ENCODE measurements around the gene PPP3CA.

The PPP3CA gene

DNA sequence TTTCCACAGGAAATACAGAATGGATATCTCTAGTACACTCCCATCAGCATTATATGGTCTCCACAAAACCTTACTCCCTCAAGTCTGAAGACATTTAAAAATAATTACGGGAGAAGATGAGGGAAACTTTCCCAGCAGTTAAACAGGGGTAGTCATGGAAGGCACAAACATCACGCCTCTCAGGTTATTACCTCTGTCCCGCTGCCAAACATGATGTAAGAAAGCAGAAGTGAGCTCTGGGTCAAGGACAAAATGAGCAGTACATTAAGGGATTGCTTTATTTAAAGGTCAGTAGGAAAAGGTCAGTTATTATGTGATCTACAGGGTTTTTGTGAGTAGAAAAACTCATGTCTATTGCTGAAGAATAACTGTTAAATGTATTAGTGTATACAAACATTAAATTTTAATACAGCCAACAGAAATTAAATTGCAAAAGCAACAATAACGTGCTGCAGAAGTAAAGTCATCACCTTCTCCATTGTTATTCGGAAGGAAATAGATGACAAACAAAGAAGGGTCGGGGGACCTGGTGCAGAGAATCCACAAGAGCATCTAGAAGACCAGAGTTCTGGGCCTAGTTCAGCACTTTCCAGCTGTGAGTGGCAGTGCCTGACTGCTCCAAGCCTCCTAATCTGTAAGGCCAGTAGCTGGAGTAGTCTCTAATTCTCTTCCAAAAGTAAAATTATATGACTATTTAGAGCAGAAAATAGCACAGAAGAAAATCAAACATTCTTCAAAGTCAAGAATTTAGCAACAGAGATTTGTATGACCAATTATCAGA is 171.2 kb downstream of the PPP3CA start:
- no peak for DNase-seq (ENCODE audit: low read depth)

DNA sequence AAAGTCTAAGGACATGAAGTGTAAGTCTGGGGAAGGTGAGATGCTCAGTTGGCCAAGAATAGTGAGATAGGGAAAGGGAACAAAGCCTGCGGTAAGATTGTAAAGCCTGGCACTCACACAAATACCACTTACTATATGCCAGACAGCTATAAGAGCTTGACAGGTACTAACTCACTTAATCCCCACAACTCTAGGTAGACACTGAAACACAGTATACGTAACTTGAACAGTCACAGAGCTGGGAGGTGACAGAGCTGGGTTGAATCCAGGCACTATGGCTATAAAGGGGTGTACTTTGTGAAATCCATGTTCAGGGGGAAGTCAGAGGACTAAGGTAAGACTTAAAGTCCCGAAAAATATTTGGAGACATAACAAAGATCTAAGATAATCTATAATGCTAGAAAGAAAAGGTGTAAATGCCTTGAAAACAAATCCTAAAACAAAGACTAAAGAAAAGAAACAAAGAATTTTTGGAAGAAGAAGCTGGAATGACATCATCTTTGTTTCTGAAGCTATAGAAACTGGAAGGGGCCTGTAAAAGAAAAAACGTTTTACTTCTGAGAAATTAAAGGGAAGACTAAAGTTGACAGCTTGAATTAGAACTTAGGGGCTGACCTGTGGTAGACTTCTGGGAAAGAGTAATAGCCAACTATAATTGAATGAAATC is 172.5 kb downstream of the PPP3CA start:
- DNase-seq (ENCODE audit: low read depth): no peak

DNA sequence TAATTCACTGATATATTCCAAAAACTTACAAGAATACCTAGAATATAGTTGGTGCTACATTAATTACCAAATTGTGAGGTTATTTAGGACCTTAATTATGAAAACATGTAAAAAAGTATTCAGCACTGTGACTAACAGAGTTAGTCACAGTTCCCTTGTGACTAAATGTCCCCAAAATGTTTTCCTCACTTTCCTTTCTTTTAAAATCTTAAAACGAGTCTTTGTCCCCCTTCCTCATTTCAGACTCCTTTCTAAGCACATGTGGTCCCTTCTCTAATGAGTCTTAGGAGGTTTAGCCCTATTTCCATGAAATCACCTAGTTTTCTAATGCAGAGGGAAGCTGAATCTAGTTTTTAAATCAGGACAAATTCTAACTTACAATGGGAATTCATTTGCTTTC is 175.0 kb downstream of the PPP3CA start:
- no peak for DNase-seq (ENCODE audit: low read depth)

DNA sequence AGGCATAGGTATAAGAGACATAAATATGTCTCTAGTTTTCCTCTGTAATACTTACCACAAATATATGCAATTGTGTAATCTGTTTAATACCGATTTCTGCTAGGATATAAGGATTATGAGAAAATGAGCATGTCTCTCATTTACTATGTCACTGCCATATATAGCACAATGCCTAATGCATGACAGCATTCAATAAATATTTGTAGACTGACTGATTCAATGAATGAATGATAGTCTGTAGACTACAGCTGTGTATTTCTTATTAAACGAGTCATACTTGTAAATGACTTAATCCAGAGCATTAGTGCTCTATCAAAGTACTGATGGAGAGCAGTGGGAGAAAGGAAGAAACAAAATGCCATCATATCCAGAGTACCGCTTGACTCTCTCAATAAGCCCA is 175.6 kb downstream of the PPP3CA start:
- no peak for DNase-seq (ENCODE audit: low read depth)

DNA sequence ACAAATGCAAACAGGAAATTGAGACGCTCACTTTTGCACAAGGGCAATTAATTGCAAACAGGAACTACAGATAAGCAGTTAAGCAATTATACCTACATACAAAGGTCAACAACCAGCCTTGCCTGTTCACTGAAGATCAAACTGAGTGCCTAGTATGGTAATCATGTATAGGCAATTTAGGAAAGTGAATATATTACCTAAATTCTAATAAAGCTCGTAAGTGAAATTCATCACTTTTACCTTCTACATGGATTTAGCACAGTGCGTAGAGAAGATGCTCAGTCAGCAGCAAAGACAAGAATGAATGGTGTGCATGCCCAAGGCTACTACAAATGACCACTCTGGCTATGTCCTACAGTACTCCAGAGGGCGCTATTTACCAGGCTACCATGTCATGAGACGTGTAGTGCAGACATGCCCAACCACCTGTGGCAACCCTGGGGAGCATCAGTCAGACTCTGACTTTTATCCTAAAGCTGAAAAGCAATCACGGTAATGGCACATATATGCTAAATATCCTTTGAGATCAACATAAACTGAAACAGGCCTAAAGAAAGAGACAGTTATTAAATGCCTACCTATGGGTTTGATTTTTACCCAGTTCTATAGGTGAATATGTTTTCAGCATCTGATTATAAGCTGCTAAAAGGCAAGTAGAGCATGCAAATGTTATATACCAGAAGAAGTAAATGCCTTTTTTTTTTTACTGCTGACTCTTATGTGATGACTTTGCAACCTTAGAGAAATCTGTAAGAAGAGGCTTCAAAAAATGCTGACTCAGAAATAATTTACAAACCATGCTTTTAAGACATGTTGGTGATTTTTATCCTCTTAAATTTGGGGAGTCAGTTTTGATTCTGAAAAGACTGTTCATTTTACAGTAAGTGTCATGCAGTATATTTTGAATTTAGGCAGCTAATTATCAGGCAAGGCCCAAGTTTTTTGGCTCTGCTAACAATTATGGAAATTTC is 178.0 kb downstream of the PPP3CA start:
- DNase-seq (ENCODE audit: low read depth): peak; percentile 16

DNA sequence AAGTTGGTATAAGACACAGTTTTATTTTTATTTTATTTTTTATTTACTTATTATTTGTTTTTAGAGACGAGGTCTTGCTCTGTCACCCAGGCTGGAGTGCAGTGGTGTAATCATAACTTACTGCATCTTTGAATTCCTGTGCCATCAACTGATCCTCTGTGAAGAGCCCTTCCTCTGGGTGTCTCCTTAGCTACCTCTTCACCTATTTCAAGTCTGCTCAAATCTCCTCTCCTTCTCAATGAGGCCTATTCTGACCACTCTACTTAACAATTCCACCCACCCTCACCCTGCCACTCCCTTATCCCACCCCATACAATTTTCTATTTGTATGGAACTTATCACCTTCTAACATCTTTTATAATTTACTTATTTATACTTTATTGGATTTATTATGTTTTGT is 183.4 kb downstream of the PPP3CA start:
- no peak for DNase-seq (ENCODE audit: low read depth)

DNA sequence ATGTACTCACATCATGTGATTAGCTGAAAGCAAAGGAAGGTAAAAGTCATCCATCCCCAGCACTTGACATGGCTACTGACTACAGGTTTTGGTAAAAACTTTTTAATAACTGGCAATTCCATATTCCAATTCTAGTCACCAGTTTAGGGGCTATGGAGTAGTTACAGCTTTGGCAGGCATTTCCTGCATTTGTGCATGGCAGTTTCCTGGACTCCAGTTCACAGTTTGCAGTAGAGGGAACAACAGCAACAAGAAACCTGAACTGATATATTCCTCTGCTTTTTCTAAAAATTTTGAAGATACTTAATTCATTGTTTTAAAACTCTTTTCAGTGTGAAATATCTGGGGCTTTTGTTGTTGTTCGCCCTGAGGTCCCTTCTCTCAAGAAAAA is 184.3 kb downstream of the PPP3CA start:
- no peak for DNase-seq (ENCODE audit: low read depth)

DNA sequence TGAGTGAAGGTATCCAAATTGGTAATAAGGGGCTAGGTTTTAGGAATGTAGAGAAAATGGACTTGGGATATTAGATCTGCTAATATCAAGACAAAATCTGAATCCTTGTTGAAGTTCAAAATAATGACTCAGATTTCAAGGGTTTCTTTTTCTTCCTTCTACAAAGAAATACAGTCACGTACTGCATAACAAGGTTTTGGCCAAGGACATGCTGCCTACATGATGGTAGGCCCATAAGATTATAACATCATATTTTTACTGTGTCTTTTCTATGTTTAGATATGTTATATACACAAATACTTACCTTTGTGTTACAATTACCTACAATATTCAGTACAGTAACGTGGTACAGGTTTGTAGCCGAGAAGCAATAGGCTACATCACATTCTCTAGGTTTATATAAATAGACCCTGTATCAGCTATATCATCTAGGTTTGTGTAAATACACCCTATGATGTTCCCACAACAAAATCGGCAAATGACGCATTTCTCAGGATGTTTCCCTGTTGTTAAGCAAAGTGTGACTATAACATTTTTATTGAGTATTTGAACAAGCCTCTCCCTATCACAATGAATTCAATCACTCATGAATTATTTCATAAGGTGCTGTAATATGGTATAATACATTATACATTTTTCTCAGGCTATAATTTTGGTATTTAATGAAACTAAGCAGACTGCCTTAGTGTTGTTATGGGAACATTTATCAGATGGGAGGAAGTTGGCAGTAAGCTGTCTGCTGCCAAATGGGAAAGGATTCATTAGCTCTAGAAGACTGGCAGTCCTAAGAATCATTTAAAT is 186.3 kb downstream of the PPP3CA start:
- no peak for DNase-seq (ENCODE audit: low read depth)

DNA sequence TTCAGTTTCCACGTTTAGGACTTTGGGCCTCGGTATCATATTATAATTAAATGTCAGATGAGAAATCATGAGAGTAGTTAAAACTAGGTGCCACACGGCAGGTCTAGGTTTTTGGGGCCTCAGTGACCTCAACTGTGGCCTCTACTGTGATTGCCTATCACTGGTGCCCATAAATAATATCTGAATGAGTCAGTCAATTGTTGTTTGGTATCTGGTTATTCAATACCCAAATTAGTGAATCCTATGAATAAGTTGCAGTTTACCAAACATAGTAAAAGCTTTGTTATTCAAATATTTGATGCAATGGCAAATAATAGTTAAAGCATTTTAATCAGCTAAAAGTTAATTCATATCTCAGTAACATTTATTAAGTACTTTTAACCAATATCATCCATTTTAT is 188.8 kb downstream of the PPP3CA start:
- DNase-seq (ENCODE audit: low read depth): no peak

DNA sequence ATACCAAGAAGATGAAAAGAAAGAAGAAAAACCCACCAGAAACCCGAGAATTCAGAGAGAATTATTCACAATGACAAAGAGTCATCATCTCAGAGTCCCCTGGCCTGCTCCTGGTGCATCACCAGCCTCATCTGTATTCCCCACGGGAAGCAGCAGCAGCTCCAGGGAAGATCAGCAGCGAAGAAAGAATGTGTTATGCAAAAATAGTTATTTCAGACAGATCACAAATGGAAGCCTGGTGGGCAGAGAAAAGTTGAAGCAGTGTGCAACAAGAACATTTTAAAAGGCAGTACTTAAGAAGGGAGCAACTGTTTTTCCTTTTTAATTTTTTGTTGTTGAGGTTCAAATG is 189.2 kb downstream of the PPP3CA start:
- DNase-seq (ENCODE audit: low read depth): no peak

DNA sequence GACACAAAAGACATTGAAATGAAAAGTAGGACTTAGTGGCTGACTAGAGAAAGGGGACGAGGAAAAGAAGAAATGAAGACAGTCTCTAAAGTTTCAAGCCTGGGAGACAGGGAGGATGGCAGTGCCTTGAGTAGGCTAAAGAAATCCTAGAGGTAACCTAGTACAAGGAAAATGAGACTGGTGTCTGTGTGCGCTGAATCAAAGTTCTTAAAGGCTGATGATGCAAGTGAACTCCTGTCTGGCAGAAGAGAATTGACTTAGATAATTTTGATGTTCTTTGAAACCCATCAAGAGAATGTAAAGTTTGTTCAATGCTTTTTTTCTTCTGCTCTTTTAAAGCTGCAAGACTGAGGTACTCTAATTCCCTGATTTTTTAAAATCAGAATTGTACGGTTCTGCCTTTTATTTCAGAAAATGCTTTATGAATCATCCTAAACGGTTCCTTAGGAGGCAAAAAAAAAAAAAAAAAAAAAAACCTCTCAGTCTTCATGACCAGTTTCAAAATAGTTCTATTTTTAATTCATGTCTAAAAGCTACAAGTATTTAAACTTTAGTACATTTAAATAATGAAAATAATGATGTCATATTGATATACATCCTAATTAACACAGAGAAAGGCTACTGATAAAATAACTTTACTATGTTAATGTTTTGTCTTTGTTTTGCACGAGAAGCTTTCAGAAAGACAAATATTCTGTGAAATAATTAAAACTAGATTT is 189.8 kb downstream of the PPP3CA start:
- DNase-seq (ENCODE audit: low read depth): no peak

DNA sequence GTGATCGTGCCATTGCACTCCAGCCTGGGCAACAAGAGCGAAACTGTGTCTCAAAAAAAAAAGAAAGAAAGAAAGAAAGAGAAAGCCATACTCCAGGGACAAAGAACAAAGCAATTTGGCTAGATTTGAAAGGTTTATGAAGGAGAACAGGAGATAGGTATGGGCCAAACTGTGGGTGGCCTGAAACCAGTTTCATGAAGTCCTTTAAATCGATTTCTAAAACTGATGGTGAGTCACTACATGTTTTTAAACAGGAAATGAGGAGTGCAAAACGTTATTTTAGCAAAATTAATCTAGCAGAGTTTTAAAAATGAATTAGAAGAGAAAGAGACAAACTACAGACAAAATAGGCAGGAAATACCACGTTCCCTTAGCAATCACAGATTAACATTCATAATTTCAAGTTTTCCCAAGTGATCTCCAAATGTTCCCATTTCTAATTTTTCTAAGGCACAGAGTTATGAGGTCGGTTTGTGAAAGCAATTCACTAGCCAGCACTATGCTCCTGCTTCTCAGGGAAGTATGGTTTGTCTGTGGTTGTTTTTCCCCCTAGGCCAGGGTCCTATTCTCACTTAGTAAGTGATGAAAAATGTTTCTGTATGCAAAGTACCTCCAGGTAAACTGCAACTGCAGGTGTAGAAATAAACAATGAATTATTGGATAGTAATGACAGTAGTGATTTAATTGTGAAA is 190.6 kb downstream of the PPP3CA start:
- DNase-seq (ENCODE audit: low read depth): no peak

DNA sequence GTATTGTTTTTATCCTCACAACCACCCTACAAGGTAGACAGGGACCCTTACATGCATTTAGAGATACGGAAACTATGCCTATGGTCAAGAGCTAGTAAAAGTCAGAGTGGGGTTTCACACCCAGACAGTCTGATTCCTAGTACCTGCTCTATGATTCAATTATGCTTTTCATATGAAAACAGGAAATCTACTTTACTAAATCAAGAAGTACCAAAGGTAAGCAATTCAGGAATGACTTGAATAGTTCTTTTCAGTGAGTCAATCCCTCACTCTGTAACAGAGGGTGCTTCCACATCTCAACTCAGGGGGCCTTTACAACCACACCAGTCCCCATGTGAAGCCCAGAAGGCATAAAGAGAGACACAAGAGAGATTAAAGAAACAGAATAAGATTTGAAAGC is 191.4 kb downstream of the PPP3CA start:
- DNase-seq (ENCODE audit: low read depth): no peak

DNA sequence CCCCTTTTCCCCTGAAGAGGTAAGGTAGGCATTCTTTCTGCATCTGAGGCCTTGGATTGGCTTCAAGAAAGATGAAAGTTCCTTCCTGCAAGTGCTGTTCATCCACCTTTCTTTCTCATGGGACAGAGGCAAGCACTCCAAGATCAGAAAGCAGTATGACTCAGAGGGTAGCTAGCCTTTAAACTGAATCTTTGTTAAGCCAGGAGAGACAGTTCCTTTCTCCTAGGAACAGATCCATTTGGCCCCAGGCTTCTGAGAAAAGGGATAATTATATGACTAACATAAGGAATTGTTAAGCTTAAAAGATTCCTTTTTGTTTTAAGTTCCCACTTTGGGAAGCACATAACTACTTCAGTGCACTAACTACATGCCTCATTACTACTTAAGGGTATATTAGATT is 192.0 kb downstream of the PPP3CA start:
- no peak for DNase-seq (ENCODE audit: low read depth)

DNA sequence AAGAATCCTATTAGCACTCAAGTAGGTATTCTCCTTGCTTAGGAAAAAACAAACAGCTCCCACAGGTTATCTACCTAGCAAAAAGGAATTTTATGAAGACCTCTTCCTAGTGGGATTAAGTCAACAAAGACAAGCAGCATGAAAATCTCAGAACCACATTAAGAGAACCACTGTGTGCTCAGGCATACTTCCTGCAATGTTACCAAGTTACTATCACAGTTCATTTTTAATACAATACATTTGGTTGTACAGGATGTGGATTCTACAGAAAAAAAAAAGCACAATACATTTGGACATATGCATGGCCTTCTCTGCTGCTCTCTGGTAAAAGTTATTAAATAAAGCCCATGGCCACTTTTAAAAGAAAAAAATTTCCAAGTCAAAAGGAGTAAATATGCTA is 193.7 kb downstream of the PPP3CA start:
- no peak for DNase-seq (ENCODE audit: low read depth)

DNA sequence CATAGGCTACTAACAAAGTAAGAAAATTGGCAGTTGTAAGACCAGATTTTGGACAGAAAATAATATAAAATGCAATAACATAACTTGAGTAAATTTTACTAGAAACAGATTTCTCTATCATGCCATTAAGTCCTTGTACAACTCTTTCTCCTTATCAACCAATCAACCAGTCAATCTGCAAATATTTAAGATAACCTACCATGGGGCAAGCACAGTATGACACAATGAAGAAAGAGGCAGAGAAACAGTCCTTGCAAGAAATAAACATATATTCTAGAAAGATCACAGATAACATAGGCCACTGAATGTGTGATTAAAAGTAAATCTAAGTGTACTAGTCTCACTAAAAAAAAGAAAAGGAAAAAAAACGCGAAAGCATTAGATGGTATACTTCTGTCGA is 194.8 kb downstream of the PPP3CA start:
- DNase-seq (ENCODE audit: low read depth): no peak

DNA sequence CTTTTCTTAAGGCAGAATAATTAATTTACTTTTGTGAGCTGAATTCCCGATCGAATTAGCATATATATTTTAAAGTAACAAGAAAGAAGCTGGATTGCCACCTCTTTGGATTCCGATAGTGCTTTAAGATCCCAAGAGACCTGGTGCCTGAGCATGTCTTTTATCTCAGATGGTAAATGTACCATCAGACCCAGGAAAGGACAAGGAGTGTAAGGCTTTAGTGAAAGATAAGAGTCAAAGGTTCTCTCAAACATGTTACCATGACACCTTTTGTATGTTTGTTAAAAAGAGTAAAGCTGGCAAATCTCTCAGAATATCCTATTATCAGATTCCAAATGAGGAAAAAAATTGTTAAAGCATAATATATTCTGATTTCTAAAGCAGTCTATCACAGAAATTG is 198.8 kb downstream of the PPP3CA start:
- DNase-seq (ENCODE audit: low read depth): no peak

DNA sequence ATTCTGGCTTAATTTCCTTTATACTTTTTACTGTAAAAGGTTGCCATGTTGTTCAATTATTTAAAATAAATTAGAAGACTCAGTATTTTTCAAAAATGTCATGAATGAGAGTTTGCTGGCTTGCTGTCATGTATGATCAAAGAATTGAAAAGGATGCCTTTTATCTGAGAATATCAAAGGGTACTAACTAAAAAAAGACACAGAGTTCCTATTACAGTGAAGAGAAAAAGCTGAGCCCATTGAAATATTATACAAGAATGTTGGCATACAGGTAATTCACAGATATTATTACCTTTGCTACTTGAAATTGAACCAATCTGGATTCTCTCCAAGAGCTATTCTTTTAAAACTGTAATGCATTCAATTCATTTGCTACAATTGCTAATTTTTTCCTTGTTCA is 200.0 kb downstream of the PPP3CA start:
- no peak for DNase-seq (ENCODE audit: low read depth)

DNA sequence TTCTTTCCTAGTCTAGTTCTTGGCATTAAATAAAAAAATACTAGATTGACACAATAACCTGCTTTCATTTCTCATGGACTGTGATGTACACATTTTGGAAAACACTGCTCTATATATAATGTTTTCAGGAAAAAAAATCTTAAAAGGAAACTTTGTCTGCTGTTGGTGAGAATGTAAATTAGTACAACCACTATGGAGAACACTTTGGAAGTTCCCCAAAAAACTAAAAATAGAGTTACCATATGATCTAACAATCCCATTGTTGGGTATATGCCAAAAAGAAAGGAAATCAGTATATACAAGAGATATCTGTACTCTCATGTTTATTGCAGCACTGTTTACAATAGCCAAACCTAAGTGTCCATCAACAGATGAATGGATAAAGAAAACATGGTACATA is 202.3 kb downstream of the PPP3CA start:
- DNase-seq (ENCODE audit: low read depth): no peak

DNA sequence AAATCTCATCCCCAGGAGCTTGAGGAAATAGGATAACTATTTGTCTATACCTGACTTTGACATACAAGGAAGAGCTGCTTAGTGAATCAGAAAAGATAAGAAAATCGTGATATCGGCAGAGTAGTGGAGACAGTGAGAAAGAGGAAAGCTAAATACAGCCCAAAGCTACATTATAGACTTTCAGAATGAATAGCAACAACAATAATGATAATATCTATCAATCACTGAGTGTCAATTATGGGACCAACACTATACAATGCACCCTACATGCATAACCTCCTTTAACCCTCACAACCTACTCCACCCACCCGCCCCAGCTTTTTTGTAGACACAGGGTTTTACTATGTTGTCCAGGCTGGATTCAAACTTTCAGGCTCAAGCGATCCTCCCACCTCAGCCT is 205.1 kb downstream of the PPP3CA start:
- DNase-seq (ENCODE audit: low read depth): no peak

DNA sequence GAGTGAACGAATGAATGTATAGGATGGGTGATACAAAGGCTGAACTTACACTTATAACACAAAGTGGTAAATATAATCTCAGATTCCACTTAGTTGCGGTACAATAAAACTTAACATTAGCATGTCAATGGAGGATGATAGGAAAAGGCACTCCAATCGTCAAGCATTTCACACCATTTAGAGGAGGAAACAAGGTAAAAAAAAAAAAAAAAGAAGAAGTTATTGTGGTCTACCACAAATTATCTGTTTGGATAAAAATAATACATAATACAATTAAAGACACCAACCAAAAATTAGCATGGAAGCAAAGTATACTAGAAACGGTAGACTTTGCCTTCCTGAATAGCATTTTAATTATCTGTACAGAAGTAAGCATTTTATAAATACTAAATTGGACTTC is 205.5 kb downstream of the PPP3CA start:
- DNase-seq (ENCODE audit: low read depth): no peak
